Activated naive CD4-positive, alpha-beta T cell treated with anti-CD3 and anti-CD28 coated beads, Interleukin-2, amount 50 U/mL, for 24 hours (primary cell): ENCODE data around the gene AURKA.

Experiments
- H3K27ac Mint-ChIP-seq: one replicate; pipeline ENCODE4 v1.8.0; 2021; ENCODE audit warnings: mild to moderate bottlenecking, mixed read lengths
- H3K27me3 Mint-ChIP-seq: one replicate; pipeline ENCODE4 v1.8.0; 2021; ENCODE audit warnings: mixed read lengths
- H3K36me3 Mint-ChIP-seq: one replicate; pipeline ENCODE4 v1.8.0; 2021; ENCODE audit warnings: mixed read lengths
- H3K4me1 Mint-ChIP-seq: one replicate; pipeline ENCODE4 v1.8.0; 2021; ENCODE audit warnings: mixed read lengths
- H3K4me3 Mint-ChIP-seq: one replicate; pipeline ENCODE4 v1.8.0; 2021; ENCODE audit warnings: mild to moderate bottlenecking, mixed read lengths
- H3K9me3 Mint-ChIP-seq: one replicate; pipeline ENCODE4 v1.8.0; 2021; ENCODE audit warnings: mixed read lengths

Gene AURKA

GRCh38 chr20:56328861-56329260, 63.2 kb downstream of the AURKA start:
- Mint-ChIP-seq H3K4me3 (no peak overlapping the region), H3K36me3 (no peaks in the 10 kb centered on the region), H3K27ac (no peak overlapping the region), H3K4me1 (no peaks in the 10 kb centered on the region), H3K27me3 (peaks cover 25% of the 10 kb centered on the region), H3K9me3 (no peaks in the 10 kb centered on the region)

- Mint-ChIP-seq H3K27ac (no peak overlapping the region), H3K36me3 (no peaks in the 10 kb centered on the region), H3K4me1 (no peaks in the 10 kb centered on the region), H3K4me3 (no peak overlapping the region), H3K27me3 (peaks cover 23% of the 10 kb centered on the region), H3K9me3 (no peaks in the 10 kb centered on the region)
Observed at GRCh38 chr20:56324806-56325205, 67.2 kb downstream of the AURKA start.

- no peaks in the 10 kb centered on the region for H3K36me3 Mint-ChIP-seq
- no peaks in the 10 kb centered on the region for H3K9me3 Mint-ChIP-seq
- no peaks in the 10 kb centered on the region for H3K4me1 Mint-ChIP-seq
- no peak overlapping the region for H3K4me3 Mint-ChIP-seq
- H3K27ac Mint-ChIP-seq = no peak overlapping the region
- H3K27me3 Mint-ChIP-seq = peaks cover 20% of the 10 kb centered on the region
Observed at GRCh38 chr20:56323656-56324055, 68.4 kb downstream of the AURKA start.

- Mint-ChIP-seq H3K27ac (no peak overlapping the region), H3K36me3 (no peaks in the 10 kb centered on the region), H3K27me3 (peaks cover 22% of the 10 kb centered on the region), H3K4me3 (no peak overlapping the region), H3K9me3 (no peaks in the 10 kb centered on the region), H3K4me1 (no peaks in the 10 kb centered on the region)
Observed at GRCh38 chr20:56323206-56323605, 68.8 kb downstream of the AURKA start.

- Mint-ChIP-seq H3K27ac (no peak overlapping the region), H3K27me3 (peaks cover 24% of the 10 kb centered on the region), H3K4me3 (no peak overlapping the region), H3K36me3 (no peaks in the 10 kb centered on the region), H3K9me3 (no peaks in the 10 kb centered on the region), H3K4me1 (no peaks in the 10 kb centered on the region)
Observed at GRCh38 chr20:56322681-56323080, 69.3 kb downstream of the AURKA start.
